ENCODE measurements around the gene SC5D. TPM values are rescaled to one million over a fixed set of nuclear protein-coding genes. Genes with fewer than 3 reads are reported as not detected.

The SC5D gene
- total and polyA plus RNA-seq, 4 donors = 29.4 to 91.5 (median 44.1) TPM

GRCh38 chr11:121340032-121340580, 47.5 kb downstream of the SC5D start:
- TF ChIP-seq, protein P1, sequence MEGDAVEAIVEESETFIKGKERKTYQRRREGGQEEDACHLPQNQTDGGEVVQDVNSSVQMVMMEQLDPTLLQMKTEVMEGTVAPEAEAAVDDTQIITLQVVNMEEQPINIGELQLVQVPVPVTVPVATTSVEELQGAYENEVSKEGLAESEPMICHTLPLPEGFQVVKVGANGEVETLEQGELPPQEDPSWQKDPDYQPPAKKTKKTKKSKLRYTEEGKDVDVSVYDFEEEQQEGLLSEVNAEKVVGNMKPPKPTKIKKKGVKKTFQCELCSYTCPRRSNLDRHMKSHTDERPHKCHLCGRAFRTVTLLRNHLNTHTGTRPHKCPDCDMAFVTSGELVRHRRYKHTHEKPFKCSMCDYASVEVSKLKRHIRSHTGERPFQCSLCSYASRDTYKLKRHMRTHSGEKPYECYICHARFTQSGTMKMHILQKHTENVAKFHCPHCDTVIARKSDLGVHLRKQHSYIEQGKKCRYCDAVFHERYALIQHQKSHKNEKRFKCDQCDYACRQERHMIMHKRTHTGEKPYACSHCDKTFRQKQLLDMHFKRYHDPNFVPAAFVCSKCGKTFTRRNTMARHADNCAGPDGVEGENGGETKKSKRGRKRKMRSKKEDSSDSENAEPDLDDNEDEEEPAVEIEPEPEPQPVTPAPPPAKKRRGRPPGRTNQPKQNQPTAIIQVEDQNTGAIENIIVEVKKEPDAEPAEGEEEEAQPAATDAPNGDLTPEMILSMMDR (IDR thresholded peaks at IDR 0.05; ENCODE audit: control extremely low read depth, extremely low read depth) = no peak
- Histone ChIP-seq H3K9me3 (ENCODE audit: control insufficient read depth in 4 of 4, insufficient read depth in 3 of 4, low read length in 3 of 4) (no peaks in the 10 kb centered on the region), H3K27me3 (ENCODE audit: control insufficient read depth in 3 of 3, insufficient read depth in 3 of 3, low read length in 2 of 3) (no peaks in the 10 kb centered on the region), H3K4me3 (no peak overlapping the region), H3K36me3 (ENCODE audit: control insufficient read depth in 4 of 4, insufficient read depth in 4 of 4, low read length in 4 of 4) (no peaks in the 10 kb centered on the region), H3K27ac (ENCODE audit: low read depth in 1 of 2, low read length in 1 of 2) (no peak overlapping the region), H3K9ac (ENCODE audit: insufficient read depth in 1 of 2, low read length in 2 of 2) (no peak overlapping the region), H3K4me1 (ENCODE audit: control insufficient read depth in 5 of 5, insufficient read depth in 5 of 5, low read length in 5 of 5) (peaks cover 0 to 32% (median 14%) of the 10 kb centered on the region in 5 donors)
- no peak for ATAC-seq (ENCODE audit: insufficient read depth, low FRiP score)
- no peak for DNase-seq
- WGBS, 2 donors = 41 to 55% methylated on average over 4 of the region's 4 CpGs

- no peak overlapping the region for H3K27ac ChIP-seq (ENCODE audit: low read depth in 1 of 2, low read length in 1 of 2)
- TF ChIP-seq, protein P1 (IDR thresholded peaks at IDR 0.05; ENCODE audit: control extremely low read depth, extremely low read depth) = no peak
- H3K36me3 ChIP-seq (ENCODE audit: control insufficient read depth in 4 of 4, insufficient read depth in 4 of 4, low read length in 4 of 4) = no peaks in the 10 kb centered on the region
- H3K9me3 ChIP-seq (ENCODE audit: control insufficient read depth in 4 of 4, insufficient read depth in 3 of 4, low read length in 3 of 4) = no peaks in the 10 kb centered on the region
- DNase-seq = no peak
- no peak for ATAC-seq (ENCODE audit: insufficient read depth, low FRiP score)
- peaks cover 0 to 27% (median 14%) of the 10 kb centered on the region in 5 donors for H3K4me1 ChIP-seq (ENCODE audit: control insufficient read depth in 5 of 5, insufficient read depth in 5 of 5, low read length in 5 of 5)
- 65 to 86% methylated on average over 4 of the region's 4 CpGs for WGBS, 2 donors
- no peak overlapping the region for H3K9ac ChIP-seq (ENCODE audit: insufficient read depth in 1 of 2, low read length in 2 of 2)
- no peaks in the 10 kb centered on the region for H3K27me3 ChIP-seq (ENCODE audit: control insufficient read depth in 3 of 3, insufficient read depth in 3 of 3, low read length in 2 of 3)
- no peak overlapping the region for H3K4me3 ChIP-seq
These were observed 49.0 kb downstream of the SC5D start for GRCh38 chr11:121341609-121342008.

GRCh38 chr11:121344824-121345223, 52.3 kb downstream of the SC5D start:
- H3K4me3 ChIP-seq = no peak overlapping the region
- TF ChIP-seq, protein P1 (IDR thresholded peaks at IDR 0.05; ENCODE audit: control extremely low read depth, extremely low read depth) = no peak
- no peaks in the 10 kb centered on the region for H3K27me3 ChIP-seq (ENCODE audit: control insufficient read depth in 3 of 3, insufficient read depth in 3 of 3, low read length in 2 of 3)
- DNase-seq (no peak), ATAC-seq (ENCODE audit: insufficient read depth, low FRiP score) (no peak)
- no peak overlapping the region for H3K27ac ChIP-seq (ENCODE audit: low read depth in 1 of 2, low read length in 1 of 2)
- no peaks in the 10 kb centered on the region for H3K9me3 ChIP-seq (ENCODE audit: control insufficient read depth in 4 of 4, insufficient read depth in 3 of 4, low read length in 3 of 4)
- H3K9ac ChIP-seq (ENCODE audit: insufficient read depth in 1 of 2, low read length in 2 of 2) = no peak overlapping the region
- peaks cover 0 to 13% (median 0%) of the 10 kb centered on the region in 5 donors for H3K4me1 ChIP-seq (ENCODE audit: control insufficient read depth in 5 of 5, insufficient read depth in 5 of 5, low read length in 5 of 5)
- H3K36me3 ChIP-seq (ENCODE audit: control insufficient read depth in 4 of 4, insufficient read depth in 4 of 4, low read length in 4 of 4) = no peaks in the 10 kb centered on the region

- Histone ChIP-seq H3K9ac (ENCODE audit: insufficient read depth in 1 of 2, low read length in 2 of 2) (no peak overlapping the region), H3K4me1 (ENCODE audit: control insufficient read depth in 5 of 5, insufficient read depth in 5 of 5, low read length in 5 of 5) (peaks cover 0 to 30% (median 9%) of the 10 kb centered on the region in 5 donors), H3K27ac (ENCODE audit: low read depth in 1 of 2, low read length in 1 of 2) (no peak overlapping the region), H3K9me3 (ENCODE audit: control insufficient read depth in 4 of 4, insufficient read depth in 3 of 4, low read length in 3 of 4) (no peaks in the 10 kb centered on the region), H3K4me3 (no peak overlapping the region), H3K36me3 (ENCODE audit: control insufficient read depth in 4 of 4, insufficient read depth in 4 of 4, low read length in 4 of 4) (no peaks in the 10 kb centered on the region), H3K27me3 (ENCODE audit: control insufficient read depth in 3 of 3, insufficient read depth in 3 of 3, low read length in 2 of 3) (no peaks in the 10 kb centered on the region)
- TF ChIP-seq, protein P1 (IDR thresholded peaks at IDR 0.05; ENCODE audit: control extremely low read depth, extremely low read depth) = no peak
- ATAC-seq (ENCODE audit: insufficient read depth, low FRiP score) (no peak), DNase-seq (no peak)
- 87 to 88% methylated on average over 2 of the region's 2 CpGs for WGBS, 2 donors
These were observed 54.5 kb downstream of the SC5D start for GRCh38 chr11:121347094-121347493.
